CD14-positive monocyte (primary cell): ENCODE data around the gene WDR44. TPM values are rescaled to one million over a fixed set of nuclear protein-coding genes. Genes with fewer than 3 reads are reported as not detected.

Source experiments
- DNase-seq, 3 donors: peaks; one replicate each; pipeline ENCODE4 v3.0.0-alpha.2; 2011 to 2022
- H2AFZ ChIP-seq: 2 replicates; pipeline ENCODE4 v1.6.0; 2012; ENCODE audit warnings: mild to moderate bottlenecking, low read depth, low read length, inconsistent platforms; ENCODE audit not compliant: insufficient read depth, poor library complexity, severe bottlenecking
- H3K27ac ChIP-seq, 2 donors: 1 replicate in 1 of 2; 2 replicates in 1 of 2; pipeline ENCODE4 v1.5.1; 2012 to 2013; ENCODE audit warnings: low read length in 2 of 2, control low read depth in 1 of 2, inconsistent platforms in 1 of 2, low read depth in 1 of 2, mild to moderate bottlenecking in 1 of 2
- H3K27me3 ChIP-seq, 2 donors: one replicate each; pipeline versions ENCODE4 v1.6.0 to v1.6.1; 2011 to 2013; ENCODE audit warnings: low read length in 2 of 2; ENCODE audit not compliant: control insufficient read depth in 2 of 2, insufficient read depth in 2 of 2
- H3K36me3 ChIP-seq, 2 donors: replicated peaks in 1 of 2; 1 replicate in 1 of 2; 2 replicates in 1 of 2; pipeline versions ENCODE4 v1.5.1 to v1.6.1; 2012 to 2013; ENCODE audit warnings: low read length in 2 of 2, control low read depth in 1 of 2, inconsistent platforms in 1 of 2, mild to moderate bottlenecking in 1 of 2; ENCODE audit not compliant: insufficient read depth in 2 of 2, control insufficient read depth in 1 of 2
- H3K4me1 ChIP-seq, 2 donors: 1 replicate in 1 of 2; 2 replicates in 1 of 2; pipeline versions ENCODE4 v1.5.1 to v1.6.1; 2012 to 2013; ENCODE audit warnings: low read length in 2 of 2, control low read depth in 1 of 2, inconsistent platforms in 1 of 2, mild to moderate bottlenecking in 1 of 2, moderate library complexity in 1 of 2; ENCODE audit not compliant: insufficient read depth in 2 of 2, control insufficient read depth in 1 of 2
- H3K4me2 ChIP-seq: replicated peaks from 2 replicates; pipeline ENCODE3; 2012; ENCODE audit warnings: low read length, moderate library complexity, mild to moderate bottlenecking; ENCODE audit not compliant: poor library complexity, severe bottlenecking; ENCODE audit errors: extremely low read depth
- H3K4me3 ChIP-seq, 3 experiments: fragments of 200-600 bp in 1 of 3; sonication (generic) in 1 of 3; replicated peaks in 1 of 3; 1 replicate in 2 of 3; 2 replicates in 1 of 3; pipeline ENCODE4 v1.5.1; 2011 to 2013; ENCODE audit warnings: low read length in 3 of 3, mild to moderate bottlenecking in 3 of 3, control low read depth in 2 of 3, low read depth in 2 of 3, inconsistent platforms in 1 of 3, moderate library complexity in 1 of 3
- H3K79me2 ChIP-seq: 2 replicates; pipeline ENCODE4 v1.6.0; 2012; ENCODE audit warnings: mild to moderate bottlenecking, control low read depth, inconsistent platforms, low read length, moderate library complexity; ENCODE audit not compliant: insufficient read depth
- H3K9ac ChIP-seq: 2 replicates; pipeline ENCODE4 v1.6.0; 2017; ENCODE audit warnings: low read length, mild to moderate bottlenecking; ENCODE audit not compliant: insufficient read depth, poor library complexity, severe bottlenecking
- H3K9me3 ChIP-seq, 2 donors: replicated peaks in 1 of 2; 1 replicate in 1 of 2; 2 replicates in 1 of 2; pipeline versions ENCODE4 v1.5.1 to v1.6.1; 2012 to 2013; ENCODE audit warnings: low read length in 2 of 2, control low read depth in 1 of 2; ENCODE audit not compliant: control insufficient read depth in 1 of 2, insufficient read depth in 1 of 2
- H4K20me1 ChIP-seq: 2 replicates; pipeline ENCODE4 v1.6.0; 2012; ENCODE audit warnings: mild to moderate bottlenecking, low read length, control low read depth, moderate library complexity; ENCODE audit not compliant: insufficient read depth
- H3K27ac Mint-ChIP-seq, 7 donors: one replicate each; pipeline ENCODE4 v1.8.0; 2020; ENCODE audit warnings: mild to moderate bottlenecking in 7 of 7, mixed read lengths in 7 of 7, moderate library complexity in 6 of 7, inconsistent platforms in 2 of 7
- H3K27me3 Mint-ChIP-seq, 3 donors: one replicate each; pipeline ENCODE4 v1.8.0; 2021 to 2022; ENCODE audit warnings: low read depth in 3 of 3, mild to moderate bottlenecking in 3 of 3, mixed read lengths in 3 of 3, moderate library complexity in 3 of 3, inconsistent platforms in 1 of 3
- H3K36me3 Mint-ChIP-seq, 2 donors: one replicate each; pipeline ENCODE4 v1.8.0; 2020; ENCODE audit warnings: mixed read lengths in 2 of 2, inconsistent platforms in 1 of 2, mild to moderate bottlenecking in 1 of 2
- H3K4me1 Mint-ChIP-seq: one replicate; pipeline ENCODE4 v1.8.0; 2020; ENCODE audit warnings: mild to moderate bottlenecking, mixed read lengths
- H3K4me3 Mint-ChIP-seq, 2 donors: one replicate each; pipeline ENCODE4 v1.8.0; 2020; ENCODE audit warnings: mild to moderate bottlenecking in 2 of 2, mixed read lengths in 2 of 2, moderate library complexity in 1 of 2
- H3K9me3 Mint-ChIP-seq, 7 donors: one replicate each; pipeline ENCODE4 v1.8.0; 2020 to 2022; ENCODE audit warnings: mixed read lengths in 7 of 7, mild to moderate bottlenecking in 6 of 7, moderate library complexity in 6 of 7, inconsistent platforms in 2 of 7
- CTCF ChIP-seq: fragments of 200-600 bp; IDR thresholded peaks from one replicate; pipeline ENCODE4 v1.8.0; 2022; ENCODE audit warnings: antibody characterized with exemption, mild to moderate bottlenecking
- WGBS: methylation state at CpG from one replicate; pipeline ENCODE4 v1.1.5; 2013; ENCODE audit warnings: missing lambda C conversion rate; ENCODE audit not compliant: insufficient coverage; 5-methylcytosine and 5-hydroxymethylcytosine counted together
- intact Hi-C, 2 donors: fragments of 100-400 bp; cut with micrococcal nuclease; formaldehyde crosslinking; loops; one replicate each; pipeline versions ENCODE4 v1.15.0 to v1.15.1; 2023
- polyA plus RNA-seq, 3 donors: library from polyadenylated mRNA; depleted of rRNA in 1 of 3; unstranded in 2 of 3; stranded (reverse) in 1 of 3; fragments of 300-500 nt in 2 of 3; fragments of >200 nt in 1 of 3; fragmentation: Illumina TruSeq in 2 of 3; gene quantifications; 1 replicate in 2 of 3; 2 replicates in 1 of 3; pipeline ENCODE4 v1.2.3, GENCODE V29; 2012 to 2021

WDR44 gene
- polyA plus RNA-seq, 3 donors: 5.1 to 7.1 (median 5.5) TPM

GRCh38 chrX:118459494-118459893, 113.6 kb downstream of the WDR44 start:
- Histone ChIP-seq H2AFZ (no peak overlapping the region), H3K79me2 (no peaks in the 10 kb centered on the region), H3K9me3 (no peaks in the 10 kb centered on the region), H3K36me3 (no peaks in the 10 kb centered on the region), H3K27me3 (no peaks in the 10 kb centered on the region), H4K20me1 (no peaks in the 10 kb centered on the region), H3K9ac (no peak overlapping the region), H3K4me1 (peaks cover 0 to 4% of the 10 kb centered on the region in 2 donors), H3K4me3 (no peak overlapping the region), H3K4me2 (no peak overlapping the region), H3K27ac (no peak overlapping the region)
- H3K36me3 Mint-ChIP-seq: peaks cover 0 to 3% of the 10 kb centered on the region in 2 donors
- H3K4me1 Mint-ChIP-seq: peaks cover 8% of the 10 kb centered on the region
- peaks cover 0 to 4% (median 0%) of the 10 kb centered on the region in 3 donors for H3K27me3 Mint-ChIP-seq
- intact Hi-C loops: loop anchor here (5.0 to 10.0 kb wide), 2 partner anchors 115 to 143 kb away; no protein-coding TSS in a partner anchor
- no peak overlapping the region for H3K4me3 Mint-ChIP-seq
- no peak overlapping the region for H3K27ac Mint-ChIP-seq
- peaks cover 0 to 8% (median 0%) of the 10 kb centered on the region in 7 donors for H3K9me3 Mint-ChIP-seq
- WGBS: no CpG with 5 or more reads among the region's 4 CpGs
- DNase-seq: peak in 2 of 3 donors; percentile 1 to 10
- TF ChIP-seq CTCF: peak; percentile 55

DNA sequence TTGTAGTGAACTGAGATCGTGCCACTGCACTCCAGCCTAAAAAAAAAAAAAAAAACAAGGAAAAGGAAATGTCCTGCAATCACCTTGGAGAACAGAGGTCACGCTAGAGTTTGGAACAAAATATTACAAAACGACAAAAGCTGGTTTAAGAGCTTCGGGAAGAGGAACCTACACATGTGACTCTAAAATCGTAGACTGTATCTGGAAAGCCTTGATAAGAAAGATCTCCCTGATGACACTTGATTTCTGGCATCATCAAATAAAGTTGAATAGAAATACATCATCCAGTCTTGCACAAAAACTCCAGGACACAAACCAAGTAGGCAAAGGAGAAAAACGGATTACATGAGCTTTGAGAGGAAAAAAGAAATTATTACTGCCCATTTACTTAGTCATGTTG, 118.6 kb downstream of the WDR44 start:
- DNase-seq: peak in 2 of 3 donors; percentile 1 to 2

More for the DNA sequence above, 118.6 kb downstream of the WDR44 start:
- H3K36me3 ChIP-seq: no peaks in the 10 kb centered on the region
- H3K4me3 ChIP-seq: no peak overlapping the region
- intact Hi-C loops: no loop called here
- H3K79me2 ChIP-seq: no peaks in the 10 kb centered on the region
- WGBS: no CpG with 5 or more reads among the region's 6 CpGs
- H3K4me3 Mint-ChIP-seq: peak overlapping the region in 1 of 2 donors; percentile 26
- no peak for TF ChIP-seq CTCF
- no peak overlapping the region for H3K27ac Mint-ChIP-seq
- H3K4me1 ChIP-seq: peaks cover 0 to 6% of the 10 kb centered on the region in 2 donors
- H3K27me3 Mint-ChIP-seq: peaks cover 0 to 4% (median 0%) of the 10 kb centered on the region in 3 donors
- peaks cover 0 to 3% (median 0%) of the 10 kb centered on the region in 7 donors for H3K9me3 Mint-ChIP-seq
- no peaks in the 10 kb centered on the region for H3K9me3 ChIP-seq
- H2AFZ ChIP-seq: no peak overlapping the region
- no peak overlapping the region for H3K27ac ChIP-seq
- H3K4me2 ChIP-seq: no peak overlapping the region
- H3K4me1 Mint-ChIP-seq: peaks cover 12% of the 10 kb centered on the region
- H3K27me3 ChIP-seq: no peaks in the 10 kb centered on the region
- no peaks in the 10 kb centered on the region for H3K36me3 Mint-ChIP-seq
- H3K9ac ChIP-seq: no peak overlapping the region
- no peaks in the 10 kb centered on the region for H4K20me1 ChIP-seq
